CD4-positive, CD25-positive, alpha-beta regulatory T cell (primary cell): ENCODE data around the gene TAF1B. TPM values are rescaled to one million over a fixed set of nuclear protein-coding genes. Genes with fewer than 3 reads are reported as not detected.
A peak's percentile ranks its signal among the peaks of the same experiment; 100 is the strongest.

ENCODE experiments used
- ATAC-seq, 2 donors: fragments of 150-1000 bp; cut with Tn5 transposase; one replicate each; pipeline ENCODE4 v1.10.0; 2021; ENCODE audit warnings: low read depth in 2 of 2, moderate number of reproducible peaks in 2 of 2, moderate library complexity in 1 of 2
- DNase-seq, 3 donors: peaks; one replicate each; pipeline versions ENCODE4 v3.0.0 to v3.0.0-alpha.2; 2012 to 2022; ENCODE audit warnings: mixed read lengths in 1 of 3
- H3K27ac ChIP-seq: one replicate; pipeline ENCODE4 v1.7.0; 2013; ENCODE audit warnings: mild to moderate bottlenecking, low read length; ENCODE audit not compliant: insufficient read depth, poor library complexity, severe bottlenecking
- H3K27me3 ChIP-seq: one replicate; pipeline ENCODE4 v1.7.0; 2013; ENCODE audit warnings: low read length; ENCODE audit not compliant: control insufficient read depth, insufficient read depth
- H3K36me3 ChIP-seq: one replicate; pipeline ENCODE4 v1.7.0; 2013; ENCODE audit warnings: mild to moderate bottlenecking, low read length, moderate library complexity; ENCODE audit not compliant: control insufficient read depth, insufficient read depth
- H3K4me1 ChIP-seq: 2 replicates; pipeline ENCODE4 v1.7.0; 2013; ENCODE audit warnings: mild to moderate bottlenecking, low read length; ENCODE audit not compliant: insufficient read depth, control insufficient read depth, poor library complexity, severe bottlenecking
- H3K4me3 ChIP-seq: one replicate; pipeline ENCODE4 v1.7.0; 2013; ENCODE audit warnings: low read depth, mild to moderate bottlenecking, low read length, moderate library complexity
- H3K9me3 ChIP-seq, 2 experiments: 1 replicate in 1 of 2; 2 replicates in 1 of 2; pipeline ENCODE4 v1.7.0; 2013; ENCODE audit warnings: low read length in 2 of 2, mild to moderate bottlenecking in 1 of 2, moderate library complexity in 1 of 2; ENCODE audit not compliant: control insufficient read depth in 2 of 2
- H3K27ac Mint-ChIP-seq, 3 donors: one replicate each; pipeline ENCODE4 v1.8.0; 2020 to 2022; ENCODE audit warnings: mild to moderate bottlenecking in 3 of 3, mixed read lengths in 3 of 3, moderate library complexity in 2 of 3
- H3K27me3 Mint-ChIP-seq: one replicate; pipeline ENCODE4 v1.8.0; 2022; ENCODE audit warnings: mild to moderate bottlenecking, mixed read lengths
- H3K36me3 Mint-ChIP-seq: one replicate; pipeline ENCODE4 v1.8.0; 2020; ENCODE audit warnings: mixed read lengths
- H3K4me1 Mint-ChIP-seq, 4 donors: one replicate each; pipeline ENCODE4 v1.8.0; 2020 to 2022; ENCODE audit warnings: mixed read lengths in 4 of 4, mild to moderate bottlenecking in 1 of 4
- H3K4me3 Mint-ChIP-seq, 4 donors: one replicate each; pipeline ENCODE4 v1.8.0; 2020 to 2022; ENCODE audit warnings: mild to moderate bottlenecking in 4 of 4, mixed read lengths in 4 of 4, moderate library complexity in 3 of 4
- H3K9me3 Mint-ChIP-seq, 7 donors: one replicate each; pipeline ENCODE4 v1.8.0; 2020 to 2022; ENCODE audit warnings: mixed read lengths in 7 of 7, mild to moderate bottlenecking in 3 of 7, moderate library complexity in 2 of 7
- polyA plus RNA-seq, 4 donors: library from polyadenylated mRNA; unstranded; fragments of 300-500 nt; fragmentation: Illumina TruSeq; gene quantifications; one replicate each; pipeline ENCODE4 v1.2.3, GENCODE V29; 2021
- total RNA-seq: library from RNA; stranded (reverse); gene quantifications from one replicate; pipeline ENCODE4 v1.2.3, GENCODE V29; 2022

TAF1B gene
- total and polyA plus RNA-seq, 5 donors from 2014 or later = 9.1 to 23.9 (median 12.0) TPM

DNA sequence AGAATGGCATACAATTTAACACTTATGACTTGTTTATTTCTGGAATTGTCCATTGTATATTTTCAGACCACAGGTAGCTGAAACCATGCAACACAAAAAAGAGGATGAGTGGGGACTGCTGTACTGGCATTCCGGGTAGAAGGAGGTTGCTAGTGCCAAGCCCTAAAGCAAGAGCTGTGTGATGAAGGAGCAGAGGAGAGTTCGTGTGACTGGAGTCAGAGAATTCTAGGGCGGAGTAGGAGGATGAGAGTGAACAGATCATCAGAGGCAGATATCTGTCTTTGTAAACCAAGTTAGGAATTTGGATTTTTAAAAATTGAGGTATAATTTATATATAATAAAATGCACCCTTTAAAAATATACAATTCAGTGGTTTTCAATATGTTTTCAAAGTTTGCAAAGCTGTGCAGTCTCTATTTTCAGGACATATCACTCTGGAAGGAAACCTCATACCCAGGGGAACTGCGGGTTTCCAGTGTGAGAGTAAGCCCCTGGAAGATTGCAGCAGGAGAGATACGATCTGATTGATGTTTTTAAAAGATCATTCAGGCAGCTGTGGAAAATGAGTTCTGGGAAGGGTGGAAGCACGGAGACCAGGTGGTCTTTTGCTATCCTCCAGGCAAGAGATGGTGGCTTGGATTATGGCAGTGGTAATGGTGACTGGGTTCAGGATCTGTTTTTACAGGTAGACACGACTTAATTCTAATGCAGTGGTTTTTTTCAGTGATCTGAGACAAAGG lies 36.4 kb downstream of the TAF1B start:
- Mint-ChIP-seq H3K27me3 (no peaks in the 10 kb centered on the region), H3K36me3 (peaks cover 49% of the 10 kb centered on the region), H3K9me3 (no peaks in the 10 kb centered on the region), H3K4me1 (peaks cover 0 to 4% (median under 1%) of the 10 kb centered on the region in 4 donors), H3K4me3 (no peak overlapping the region), H3K27ac (peak overlapping the region in 1 of 3 donors; percentile 55)
- H3K36me3 ChIP-seq = peaks cover 69% of the 10 kb centered on the region
- DNase-seq = no peak
- no peaks in the 10 kb centered on the region for H3K9me3 ChIP-seq
- H3K27ac ChIP-seq = no peak overlapping the region
- H3K4me3 ChIP-seq = no peak overlapping the region
- no peak for ATAC-seq
- H3K27me3 ChIP-seq = no peaks in the 10 kb centered on the region
- H3K4me1 ChIP-seq = no peaks in the 10 kb centered on the region

DNA sequence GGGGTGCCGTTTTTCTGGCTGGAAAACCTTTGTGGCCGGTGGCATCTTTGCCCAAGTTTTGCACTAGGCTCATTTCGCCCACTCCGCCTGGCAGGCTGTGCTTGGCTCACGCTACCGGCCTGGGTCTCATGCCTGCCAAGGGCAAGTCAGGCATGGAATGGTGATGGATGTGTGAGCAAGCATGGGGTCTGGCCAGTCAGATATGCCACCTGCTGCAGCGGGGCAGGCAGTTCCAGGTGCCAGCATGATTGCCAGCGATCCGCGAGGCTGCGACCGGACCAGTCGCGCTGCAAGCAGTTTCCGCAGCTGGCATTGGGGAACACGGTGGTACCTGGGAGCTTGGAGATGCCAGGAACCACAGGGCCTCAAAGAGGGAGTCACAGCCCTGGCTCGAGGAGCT lies 40.6 kb downstream of the TAF1B start:
- H3K27me3 Mint-ChIP-seq = no peaks in the 10 kb centered on the region
- H3K27ac Mint-ChIP-seq = no peak overlapping the region
- ATAC-seq (no peak), DNase-seq (no peak)
- H3K4me1 Mint-ChIP-seq = peaks cover 2 to 28% (median 16%) of the 10 kb centered on the region in 4 donors
- Histone ChIP-seq H3K27me3 (no peaks in the 10 kb centered on the region), H3K4me3 (no peak overlapping the region), H3K36me3 (peaks cover 34% of the 10 kb centered on the region), H3K27ac (no peak overlapping the region), H3K9me3 (peaks cover 0 to 6% of the 10 kb centered on the region in 2 experiments), H3K4me1 (no peaks in the 10 kb centered on the region)
- H3K4me3 Mint-ChIP-seq = no peak overlapping the region
- peaks cover 0 to 14% (median 4%) of the 10 kb centered on the region in 7 donors for H3K9me3 Mint-ChIP-seq
- H3K36me3 Mint-ChIP-seq = peaks cover 53% of the 10 kb centered on the region

DNA sequence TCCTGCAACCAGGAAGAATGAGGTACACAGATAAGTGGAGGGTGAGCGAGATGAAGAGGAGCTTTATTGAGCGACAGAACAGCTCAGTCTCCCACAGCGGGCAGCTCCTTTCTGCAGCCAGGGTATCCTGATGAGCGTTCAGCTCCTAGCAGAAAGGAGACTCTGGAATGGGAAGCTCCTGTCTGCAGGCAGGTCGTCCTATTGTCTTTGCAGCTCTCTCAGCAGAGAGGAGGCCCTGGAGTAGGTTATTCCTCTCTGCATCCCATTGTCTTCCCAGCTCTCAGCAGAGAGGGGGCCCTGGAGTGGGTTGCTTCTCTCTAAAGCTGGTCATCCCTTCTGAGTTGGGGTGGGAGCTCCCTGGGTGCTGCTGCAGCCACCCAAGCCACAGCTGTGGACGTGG lies 41.2 kb downstream of the TAF1B start:
- Mint-ChIP-seq H3K27ac (peak overlapping the region in 1 of 3 donors; percentile 4), H3K4me3 (no peak overlapping the region), H3K4me1 (peaks cover 6 to 33% (median 20%) of the 10 kb centered on the region in 4 donors), H3K9me3 (peaks cover 0 to 14% (median 4%) of the 10 kb centered on the region in 7 donors), H3K27me3 (no peaks in the 10 kb centered on the region), H3K36me3 (peaks cover 54% of the 10 kb centered on the region)
- Histone ChIP-seq H3K9me3 (peaks cover 0 to 6% of the 10 kb centered on the region in 2 experiments), H3K27ac (no peak overlapping the region), H3K36me3 (peaks cover 31% of the 10 kb centered on the region), H3K27me3 (no peaks in the 10 kb centered on the region), H3K4me3 (no peak overlapping the region), H3K4me1 (no peaks in the 10 kb centered on the region)
- DNase-seq = no peak
- ATAC-seq = no peak

DNA sequence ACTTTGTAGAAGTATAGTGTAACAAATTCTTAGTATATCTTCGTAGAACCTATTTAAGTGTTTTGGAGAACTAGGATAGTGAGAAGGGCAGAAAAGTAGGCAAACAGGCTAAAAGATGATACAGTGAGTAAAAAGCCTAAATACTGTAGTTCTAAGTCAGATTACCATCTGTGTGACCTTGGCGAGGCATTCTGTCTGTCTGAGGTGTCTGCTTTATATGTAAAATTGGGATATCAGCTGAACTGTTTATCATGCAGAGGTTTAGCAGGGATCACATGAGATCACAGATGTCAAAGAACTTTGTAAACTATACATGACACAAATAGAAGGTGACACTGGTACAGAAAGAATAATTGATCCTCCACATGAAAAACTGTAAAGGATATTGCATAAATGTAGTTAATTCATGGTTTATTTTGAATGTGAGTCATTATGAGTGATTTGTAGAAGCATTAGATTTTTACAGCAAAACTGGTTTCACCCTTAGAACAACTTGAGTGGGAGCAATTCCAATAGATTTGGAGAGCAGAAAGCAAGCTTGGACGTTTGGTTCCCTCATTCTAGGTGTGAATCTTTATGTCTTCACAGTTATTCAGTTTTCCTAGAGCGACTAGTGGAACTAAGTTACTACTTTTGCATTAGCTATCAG lies 41.9 kb downstream of the TAF1B start:
- Mint-ChIP-seq H3K27me3 (no peaks in the 10 kb centered on the region), H3K4me3 (no peak overlapping the region), H3K4me1 (peaks cover 9 to 35% (median 23%) of the 10 kb centered on the region in 4 donors), H3K36me3 (peaks cover 55% of the 10 kb centered on the region), H3K9me3 (peaks cover 0 to 14% (median 7%) of the 10 kb centered on the region in 7 donors), H3K27ac (peak overlapping the region in 1 of 3 donors; percentile 4)
- no peak for DNase-seq
- no peaks in the 10 kb centered on the region for H3K27me3 ChIP-seq
- peaks cover 0 to 6% of the 10 kb centered on the region in 2 experiments for H3K9me3 ChIP-seq
- no peak overlapping the region for H3K4me3 ChIP-seq
- no peaks in the 10 kb centered on the region for H3K4me1 ChIP-seq
- ATAC-seq = no peak
- peaks cover 24% of the 10 kb centered on the region for H3K36me3 ChIP-seq
- H3K27ac ChIP-seq = no peak overlapping the region

GRCh38 chr2:9887513-9887912 lies 44.2 kb downstream of the TAF1B start:
- Mint-ChIP-seq H3K4me1 (peaks cover 15 to 35% (median 24%) of the 10 kb centered on the region in 4 donors), H3K9me3 (peaks cover 0 to 14% (median 7%) of the 10 kb centered on the region in 7 donors), H3K36me3 (peaks cover 52% of the 10 kb centered on the region), H3K27ac (peak overlapping the region in 1 of 3 donors; percentile 58), H3K27me3 (no peaks in the 10 kb centered on the region), H3K4me3 (no peak overlapping the region)
- Histone ChIP-seq H3K4me1 (no peaks in the 10 kb centered on the region), H3K9me3 (peaks cover 0 to 6% of the 10 kb centered on the region in 2 experiments), H3K27me3 (no peaks in the 10 kb centered on the region), H3K36me3 (peaks cover 19% of the 10 kb centered on the region), H3K4me3 (no peak overlapping the region), H3K27ac (no peak overlapping the region)
- DNase-seq (no peak), ATAC-seq (no peak)

GRCh38 chr2:9889812-9890261 lies 46.6 kb downstream of the TAF1B start:
- Histone ChIP-seq H3K27ac (no peak overlapping the region), H3K36me3 (peaks cover 9% of the 10 kb centered on the region), H3K9me3 (peaks cover 0 to 6% of the 10 kb centered on the region in 2 experiments), H3K4me1 (no peaks in the 10 kb centered on the region), H3K4me3 (no peak overlapping the region), H3K27me3 (no peaks in the 10 kb centered on the region)
- Mint-ChIP-seq H3K36me3 (peaks cover 47% of the 10 kb centered on the region), H3K27ac (peak overlapping the region in 1 of 3 donors; percentile 45), H3K4me1 (peaks cover 19 to 32% (median 28%) of the 10 kb centered on the region in 4 donors), H3K27me3 (no peaks in the 10 kb centered on the region), H3K9me3 (peaks cover 0 to 14% (median 7%) of the 10 kb centered on the region in 7 donors), H3K4me3 (no peak overlapping the region)
- ATAC-seq (no peak), DNase-seq (no peak)

DNA sequence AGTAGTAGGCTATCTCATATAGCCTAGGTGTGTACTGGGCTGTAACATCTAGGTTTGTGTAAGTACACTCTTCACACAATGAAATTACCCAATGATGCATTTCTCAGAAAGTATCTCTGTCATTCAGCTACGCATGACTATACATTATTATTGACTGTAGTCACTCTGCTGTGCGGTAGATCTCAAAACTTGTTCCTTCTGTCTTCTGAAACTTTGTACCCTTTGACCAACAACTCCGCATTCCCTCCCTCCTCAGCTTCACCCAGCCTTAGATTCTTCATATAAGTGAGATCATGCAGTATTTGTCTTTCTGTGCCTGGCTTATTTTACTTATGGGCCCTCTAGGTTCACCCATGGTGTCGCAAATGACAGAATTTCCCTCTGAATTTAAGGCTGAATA lies 49.0 kb downstream of the TAF1B start:
- H3K27me3 ChIP-seq = no peaks in the 10 kb centered on the region
- no peak for DNase-seq
- H3K36me3 ChIP-seq = peaks cover 5% of the 10 kb centered on the region
- Mint-ChIP-seq H3K27ac (no peak overlapping the region), H3K36me3 (peaks cover 37% of the 10 kb centered on the region), H3K9me3 (peaks cover 0 to 11% (median 5%) of the 10 kb centered on the region in 7 donors), H3K4me1 (peaks cover 21 to 42% (median 32%) of the 10 kb centered on the region in 4 donors), H3K4me3 (no peak overlapping the region), H3K27me3 (no peaks in the 10 kb centered on the region)
- H3K9me3 ChIP-seq = peaks cover 0 to 4% of the 10 kb centered on the region in 2 experiments
- no peak overlapping the region for H3K4me3 ChIP-seq
- no peak for ATAC-seq
- no peak overlapping the region for H3K27ac ChIP-seq
- H3K4me1 ChIP-seq = peaks cover 22% of the 10 kb centered on the region
